ENCODE results near the gene RAVER1.

Gene RAVER1

DNA sequence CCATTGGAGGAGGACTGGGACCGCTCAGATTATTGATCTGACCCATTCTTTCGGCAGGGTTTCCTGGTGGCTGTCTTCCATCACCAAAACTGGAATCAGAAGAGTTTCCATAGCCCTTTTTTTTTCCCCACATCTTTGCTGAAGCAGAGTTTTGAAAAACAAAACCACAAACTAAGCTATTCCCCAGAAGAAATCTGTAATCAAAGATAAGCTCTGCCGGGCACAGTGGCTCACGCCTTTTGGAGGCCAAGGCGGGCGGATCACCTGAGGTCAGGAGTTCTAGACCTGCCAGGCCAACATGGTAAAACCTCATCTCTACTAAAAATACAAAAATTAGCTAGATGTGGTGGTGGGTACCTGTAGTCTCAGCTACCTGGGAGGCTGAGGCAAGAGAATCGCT lies 66.6 kb downstream of the RAVER1 start:
- DNase-seq = no peak
